ENCODE measurements around the gene BCOR. TPM values are rescaled to one million over a fixed set of nuclear protein-coding genes. Genes with fewer than 3 reads are reported as not detected.

The BCOR gene
- total and polyA plus RNA-seq, 2 of the 4 experiments (the other 2 are of a cell fraction): 7.5 to 9.0 TPM

GRCh38 chrX:40122487-40122886 lies 24.7 kb upstream of the BCOR start:
- CTCF ChIA-PET: no interaction called here
- TF ChIP-seq RCOR1 (IDR thresholded peaks at IDR 0.05; ENCODE audit: insufficient replicate concordance, low read length) (no peak), CEBPB (IDR thresholded peaks at IDR 0.05; ENCODE audit: low read depth, low read length) (no peak), MAFK (IDR thresholded peaks at IDR 0.05; ENCODE audit: low read depth, low read length) (no peak), CHD1 (IDR thresholded peaks at IDR 0.05; ENCODE audit: low read depth, low read length) (no peak), BHLHE40 (IDR thresholded peaks at IDR 0.05; ENCODE audit: low read depth, low read length) (no peak), RFX5 (IDR thresholded peaks at IDR 0.05; ENCODE audit: low read depth, low read length) (no peak)
- H3K27me3 ChIP-seq (ENCODE audit: control insufficient read depth, insufficient read depth, low read length): peaks cover 4% of the 10 kb centered on the region; the same call in 1 of the 2 replicates

More at GRCh38 chrX:40122487-40122886, 24.7 kb upstream of the BCOR start:
- Histone ChIP-seq H3K18ac (ENCODE audit: low read depth, low read length) (no peak overlapping the region), H2AK5ac (ENCODE audit: low read depth, low read length) (no peak overlapping the region), H4K91ac (ENCODE audit: insufficient read depth, low read depth, low read length) (no peak overlapping the region), H3K36me3 (ENCODE audit: control insufficient read depth, insufficient read depth, low read length) (no peaks in the 10 kb centered on the region), H4K8ac (ENCODE audit: low read depth in 2 of 2, low read length in 2 of 2) (no peak overlapping the region), H3K4me3 (ENCODE audit: insufficient read depth, low read depth, low read length) (no peak overlapping the region), H2AFZ (replicated peaks; ENCODE audit: low read length, poor library complexity) (no peak overlapping the region), H3K9me3 (ENCODE audit: control insufficient read depth, insufficient read depth, low read length) (no peaks in the 10 kb centered on the region), H3K56ac (ENCODE audit: extremely low read depth, insufficient read depth, low read length) (no peak overlapping the region), H3K79me1 (ENCODE audit: low read depth in 1 of 2, low read length in 2 of 2) (no peaks in the 10 kb centered on the region), H3K14ac (replicated peaks; ENCODE audit: low read depth, low read length) (no peak overlapping the region), H2AK9ac (replicated peaks; ENCODE audit: low read depth, low read length, poor library complexity) (no peak overlapping the region), H2BK15ac (ENCODE audit: low read depth, low read length) (no peak overlapping the region), H3K23ac (ENCODE audit: low read depth, low read length) (no peak overlapping the region), H2BK20ac (ENCODE audit: low read depth, low read length) (no peak overlapping the region), H3K27ac (ENCODE audit: insufficient read depth, low read length) (no peak overlapping the region), H3K4me1 (ENCODE audit: control insufficient read depth, insufficient read depth, low read length) (no peaks in the 10 kb centered on the region), H3K4ac (ENCODE audit: low read depth, low read length) (no peak overlapping the region), H3K4me2 (ENCODE audit: low read depth, low read length) (no peak overlapping the region), H4K20me1 (ENCODE audit: insufficient read depth, low read length) (no peaks in the 10 kb centered on the region), H3K9ac (ENCODE audit: low read depth, low read length) (no peak overlapping the region), H2BK120ac (ENCODE audit: low read depth, low read length) (no peak overlapping the region), H3K9me1 (ENCODE audit: insufficient read depth, low read length) (no peaks in the 10 kb centered on the region), H4K5ac (ENCODE audit: low read depth, low read length) (no peak overlapping the region), H2BK5ac (ENCODE audit: low read depth, low read length, poor library complexity, severe bottlenecking) (no peak overlapping the region)
- 71% methylated on average over 1 of the region's 10 CpGs; no CpG with 5 or more reads in 1 of the 2 experiments for whole genome bisulfite sequencing, 2 experiments (ENCODE audit: extremely low coverage in 2 of 2, insufficient read length in 1 of 2)
- in situ Hi-C loops (cut with MboI; ENCODE audit: low sequenced_read_pairs) (no loop called here), dilution Hi-C loops (cut with HindIII; ENCODE audit: low sequenced_read_pairs, unreplicated experiment) (no loop called here), intact Hi-C loops (cut with micrococcal nuclease) (no loop called here)
- BruUV-seq (replicated peaks): no TSS peak
- no peak for DNase-seq
- POLR2A ChIA-PET (ENCODE audit: unreplicated experiment): no interaction called here
- ATAC-seq (ENCODE audit: low read depth): no peak
